Nephron progenitor cell (in vitro differentiated cells): ENCODE results near the gene CD2.

ENCODE experiments used
- DNase-seq: peaks from one replicate; pipeline ENCODE4 v3.0.0; 2021
- H3K27ac Mint-ChIP-seq: 2 replicates; pipeline ENCODE4 v1.8.0; 2021; ENCODE audit warnings: mild to moderate bottlenecking, moderate library complexity, mixed read lengths
- H3K27me3 Mint-ChIP-seq: 2 replicates; pipeline ENCODE4 v1.8.0; 2021; ENCODE audit warnings: mild to moderate bottlenecking, low read depth, mixed read lengths; ENCODE audit not compliant: poor library complexity
- H3K36me3 Mint-ChIP-seq: 2 replicates; pipeline ENCODE4 v1.8.0; 2021; ENCODE audit warnings: low read depth, mixed read lengths
- H3K4me1 Mint-ChIP-seq: 2 replicates; pipeline ENCODE4 v1.8.0; 2021; ENCODE audit warnings: mixed read lengths
- H3K4me3 Mint-ChIP-seq: 2 replicates; pipeline ENCODE4 v1.8.0; 2021; ENCODE audit warnings: mild to moderate bottlenecking, moderate library complexity, mixed read lengths
- H3K9me3 Mint-ChIP-seq: 2 replicates; pipeline ENCODE4 v1.8.0; 2021; ENCODE audit warnings: mild to moderate bottlenecking, moderate library complexity, mixed read lengths
- TF ChIP-seq, protein P1 (sequence below): fragments of 200-600 bp; sonication (generic); IDR thresholded peaks from 2 replicates; pipeline ENCODE4 v1.5.0; 2021; ENCODE audit warnings: antibody characterized with exemption

Gene CD2

DNA sequence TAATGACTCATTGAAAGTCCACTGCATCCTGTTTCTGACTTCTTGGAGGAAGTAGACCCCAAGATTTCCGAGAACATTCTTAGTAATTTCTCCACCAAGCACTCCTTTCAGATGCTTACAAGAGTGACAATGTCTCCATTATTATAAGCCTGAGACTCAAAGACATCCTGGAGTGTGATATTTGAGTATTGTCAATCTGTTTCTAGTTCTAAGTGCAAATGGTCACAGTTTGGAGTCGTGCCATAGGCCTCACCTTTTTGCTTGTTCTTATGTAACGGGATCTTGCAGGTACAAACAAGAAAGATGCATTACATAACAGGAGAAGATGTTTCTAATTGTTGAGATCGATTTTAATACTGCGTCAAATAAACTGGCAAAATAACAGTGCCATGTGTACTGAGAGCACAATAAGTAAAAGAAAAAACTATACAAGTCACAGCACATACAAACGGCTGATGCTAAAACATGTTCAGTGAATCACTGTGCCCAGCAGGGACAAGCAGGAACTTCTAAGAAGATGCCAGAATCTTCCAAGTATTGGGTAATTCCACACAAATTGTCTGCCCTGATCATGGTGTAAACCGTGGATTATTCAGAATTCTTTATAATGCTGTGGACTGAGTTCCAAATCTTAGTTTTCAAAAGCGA, 54.1 kb downstream of the CD2 start:
- TF ChIP-seq, protein P1, sequence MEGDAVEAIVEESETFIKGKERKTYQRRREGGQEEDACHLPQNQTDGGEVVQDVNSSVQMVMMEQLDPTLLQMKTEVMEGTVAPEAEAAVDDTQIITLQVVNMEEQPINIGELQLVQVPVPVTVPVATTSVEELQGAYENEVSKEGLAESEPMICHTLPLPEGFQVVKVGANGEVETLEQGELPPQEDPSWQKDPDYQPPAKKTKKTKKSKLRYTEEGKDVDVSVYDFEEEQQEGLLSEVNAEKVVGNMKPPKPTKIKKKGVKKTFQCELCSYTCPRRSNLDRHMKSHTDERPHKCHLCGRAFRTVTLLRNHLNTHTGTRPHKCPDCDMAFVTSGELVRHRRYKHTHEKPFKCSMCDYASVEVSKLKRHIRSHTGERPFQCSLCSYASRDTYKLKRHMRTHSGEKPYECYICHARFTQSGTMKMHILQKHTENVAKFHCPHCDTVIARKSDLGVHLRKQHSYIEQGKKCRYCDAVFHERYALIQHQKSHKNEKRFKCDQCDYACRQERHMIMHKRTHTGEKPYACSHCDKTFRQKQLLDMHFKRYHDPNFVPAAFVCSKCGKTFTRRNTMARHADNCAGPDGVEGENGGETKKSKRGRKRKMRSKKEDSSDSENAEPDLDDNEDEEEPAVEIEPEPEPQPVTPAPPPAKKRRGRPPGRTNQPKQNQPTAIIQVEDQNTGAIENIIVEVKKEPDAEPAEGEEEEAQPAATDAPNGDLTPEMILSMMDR: no peak
- H3K36me3 Mint-ChIP-seq: peaks cover 8% of the 10 kb centered on the region
- DNase-seq: no peak
- H3K27ac Mint-ChIP-seq: no peak overlapping the region
- peaks cover 3% of the 10 kb centered on the region for H3K27me3 Mint-ChIP-seq
- no peak overlapping the region for H3K4me3 Mint-ChIP-seq
- H3K4me1 Mint-ChIP-seq: peaks cover 10% of the 10 kb centered on the region
- peaks cover 17% of the 10 kb centered on the region for H3K9me3 Mint-ChIP-seq

DNA sequence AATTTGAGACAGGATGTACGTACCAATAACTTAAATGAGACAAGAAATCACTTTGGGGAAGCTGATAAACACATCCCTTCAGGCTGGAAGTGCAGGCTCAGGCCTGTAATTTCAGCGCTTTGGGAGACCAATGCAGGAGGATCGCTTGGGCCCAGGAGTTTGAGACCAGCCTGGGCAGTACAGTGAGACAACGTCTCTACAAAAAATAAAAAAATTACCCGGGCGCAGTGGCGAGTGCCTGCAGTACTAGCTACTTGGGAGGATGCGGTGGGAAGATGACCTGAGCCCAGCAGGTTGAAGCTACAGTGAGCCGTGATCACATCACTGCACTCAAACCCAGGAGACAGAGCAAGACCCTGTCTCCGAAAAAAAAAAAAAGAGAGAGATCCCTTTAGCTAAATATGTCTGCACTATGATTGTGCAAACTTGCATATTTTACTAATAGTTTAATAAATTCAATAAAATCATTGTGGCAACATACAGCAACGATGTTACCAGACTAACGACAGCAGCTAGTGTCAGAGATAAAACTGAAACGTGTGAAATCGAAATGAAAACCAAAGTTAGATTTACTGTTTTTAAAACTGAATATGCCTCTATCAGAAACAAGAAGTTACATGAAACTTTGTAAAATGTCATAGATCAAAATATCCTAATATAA, 54.7 kb downstream of the CD2 start:
- H3K4me1 Mint-ChIP-seq: peaks cover 10% of the 10 kb centered on the region
- H3K9me3 Mint-ChIP-seq: peaks cover 24% of the 10 kb centered on the region
- TF ChIP-seq, protein P1: no peak
- no peak overlapping the region for H3K27ac Mint-ChIP-seq
- no peak for DNase-seq
- peaks cover 3% of the 10 kb centered on the region for H3K27me3 Mint-ChIP-seq
- H3K4me3 Mint-ChIP-seq: no peak overlapping the region
- H3K36me3 Mint-ChIP-seq: peaks cover 8% of the 10 kb centered on the region

DNA sequence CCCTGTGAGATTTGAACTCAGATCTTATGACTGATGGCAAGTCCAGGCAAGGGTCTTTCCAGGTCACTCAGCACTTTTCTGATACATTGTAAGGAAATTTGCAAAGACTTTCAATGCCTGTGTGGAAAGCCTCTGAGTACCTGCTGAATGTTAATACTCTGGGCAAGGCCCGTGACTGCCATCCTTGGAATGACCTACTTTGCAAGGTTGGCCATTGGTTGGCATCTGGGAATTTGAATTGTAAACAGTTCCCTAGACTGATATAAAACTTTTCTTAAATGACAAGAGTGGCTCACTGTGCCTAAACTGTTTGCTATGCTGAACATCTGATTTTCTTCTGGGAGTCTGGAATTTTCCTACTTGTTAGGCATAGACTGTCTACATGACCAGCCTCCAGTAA, 57.1 kb downstream of the CD2 start:
- Mint-ChIP-seq H3K27me3 (peaks cover 3% of the 10 kb centered on the region), H3K27ac (no peak overlapping the region), H3K4me3 (no peak overlapping the region), H3K36me3 (peaks cover 8% of the 10 kb centered on the region), H3K4me1 (peaks cover 10% of the 10 kb centered on the region), H3K9me3 (peaks cover 25% of the 10 kb centered on the region)
- DNase-seq: no peak
- TF ChIP-seq, protein P1: no peak

DNA sequence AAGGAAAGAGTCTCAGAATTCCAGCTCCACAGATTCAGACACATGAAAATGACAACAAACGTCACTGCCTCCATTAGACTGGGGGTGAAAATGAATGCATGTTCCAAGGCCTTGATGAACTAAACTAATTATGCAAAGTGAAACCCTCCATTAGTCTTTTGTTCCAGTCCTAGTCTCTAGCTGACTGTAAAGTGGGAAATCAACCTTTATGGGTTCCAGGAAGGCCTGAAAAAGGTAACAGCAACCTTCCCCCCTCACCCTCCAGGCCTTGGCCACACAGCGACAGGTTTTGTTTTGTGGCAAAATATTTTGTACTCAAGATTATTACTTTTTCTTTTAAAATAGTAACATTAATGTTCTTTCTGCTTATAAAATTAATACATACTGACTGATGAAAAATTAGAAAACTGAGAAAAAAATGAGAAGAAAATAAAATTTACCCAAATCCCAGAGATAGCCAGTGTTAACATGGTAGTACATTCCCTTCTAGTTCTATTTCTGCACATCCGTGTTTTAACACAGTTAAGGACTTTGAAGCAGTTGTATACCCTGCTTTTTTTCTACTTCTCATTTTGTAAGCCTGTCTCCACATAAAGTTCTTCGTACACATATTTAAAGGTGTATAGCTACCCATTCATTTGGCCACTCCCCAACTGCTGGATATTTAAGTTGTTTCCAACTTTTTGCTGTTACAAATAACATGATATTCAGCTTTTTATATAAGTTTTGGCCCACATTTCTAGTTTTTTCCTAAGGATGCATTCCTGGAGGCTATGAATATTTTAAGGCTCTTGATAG, 60.9 kb downstream of the CD2 start:
- DNase-seq: no peak
- no peak overlapping the region for H3K4me3 Mint-ChIP-seq
- no peak overlapping the region for H3K27ac Mint-ChIP-seq
- TF ChIP-seq, protein P1: no peak
- H3K4me1 Mint-ChIP-seq: peaks cover 2% of the 10 kb centered on the region
- H3K27me3 Mint-ChIP-seq: no peaks in the 10 kb centered on the region
- peaks cover 25% of the 10 kb centered on the region for H3K9me3 Mint-ChIP-seq
- H3K36me3 Mint-ChIP-seq: peaks cover 8% of the 10 kb centered on the region

DNA sequence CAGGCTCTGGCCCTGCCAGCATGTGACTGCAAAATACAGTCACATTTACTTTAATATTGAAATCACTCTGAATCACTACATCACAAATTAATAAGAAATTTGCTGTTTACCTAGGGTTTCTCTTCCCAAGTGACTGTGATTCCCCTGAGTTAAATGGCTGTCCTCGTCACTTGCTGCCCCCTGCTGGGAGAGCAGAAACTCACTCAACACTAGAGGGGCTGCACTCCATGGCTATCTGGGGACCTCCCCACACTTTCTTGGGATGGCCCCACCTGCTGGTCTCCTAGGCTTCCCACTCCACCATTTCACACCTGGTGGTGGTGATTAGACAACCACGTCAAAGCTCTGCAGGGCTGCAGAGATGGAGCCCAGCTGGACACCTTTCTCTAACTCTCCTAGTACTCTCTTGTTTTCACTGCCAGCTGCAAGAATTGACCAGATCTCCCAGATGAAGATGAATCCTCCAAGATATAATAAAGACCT, 63.4 kb downstream of the CD2 start:
- TF ChIP-seq, protein P1: peak; percentile 46
- H3K27me3 Mint-ChIP-seq: no peaks in the 10 kb centered on the region
- peak; percentile 26 for DNase-seq
- H3K27ac Mint-ChIP-seq: no peak overlapping the region
- peaks cover 3% of the 10 kb centered on the region for H3K36me3 Mint-ChIP-seq
- H3K4me1 Mint-ChIP-seq: peaks cover 7% of the 10 kb centered on the region
- peaks cover 15% of the 10 kb centered on the region for H3K9me3 Mint-ChIP-seq
- H3K4me3 Mint-ChIP-seq: no peak overlapping the region
